ENCODE measurements around the gene TRAPPC12. TPM values are rescaled to one million over a fixed set of nuclear protein-coding genes. Genes with fewer than 3 reads are reported as not detected.

Gene TRAPPC12
- total RNA-seq, 4 donors from 2014 or later: 36.6 to 57.4 (median 53.1) TPM

GRCh38 chr2:3429066-3429610, 49.6 kb downstream of the TRAPPC12 start:
- intact Hi-C loops (cut with DNase I; ENCODE audit: low total_unique reads): no loop called here
- H3K9me3 ChIP-seq: no peaks in the 10 kb centered on the region
- no peaks in the 10 kb centered on the region for H3K4me1 ChIP-seq
- H3K36me3 ChIP-seq: peaks cover 0 to 29% of the 10 kb centered on the region in 2 donors
- no peak overlapping the region for H3K27ac ChIP-seq
- H3K4me3 ChIP-seq: no peak overlapping the region
- no peak for DNase-seq
- in situ Hi-C loops (cut with MboI; ENCODE audit: low sequenced_read_pairs in 4 of 4): no loop called here
- TF ChIP-seq POLR2A (IDR thresholded peaks at IDR 0.05): no peak
- TF ChIP-seq, protein P1, sequence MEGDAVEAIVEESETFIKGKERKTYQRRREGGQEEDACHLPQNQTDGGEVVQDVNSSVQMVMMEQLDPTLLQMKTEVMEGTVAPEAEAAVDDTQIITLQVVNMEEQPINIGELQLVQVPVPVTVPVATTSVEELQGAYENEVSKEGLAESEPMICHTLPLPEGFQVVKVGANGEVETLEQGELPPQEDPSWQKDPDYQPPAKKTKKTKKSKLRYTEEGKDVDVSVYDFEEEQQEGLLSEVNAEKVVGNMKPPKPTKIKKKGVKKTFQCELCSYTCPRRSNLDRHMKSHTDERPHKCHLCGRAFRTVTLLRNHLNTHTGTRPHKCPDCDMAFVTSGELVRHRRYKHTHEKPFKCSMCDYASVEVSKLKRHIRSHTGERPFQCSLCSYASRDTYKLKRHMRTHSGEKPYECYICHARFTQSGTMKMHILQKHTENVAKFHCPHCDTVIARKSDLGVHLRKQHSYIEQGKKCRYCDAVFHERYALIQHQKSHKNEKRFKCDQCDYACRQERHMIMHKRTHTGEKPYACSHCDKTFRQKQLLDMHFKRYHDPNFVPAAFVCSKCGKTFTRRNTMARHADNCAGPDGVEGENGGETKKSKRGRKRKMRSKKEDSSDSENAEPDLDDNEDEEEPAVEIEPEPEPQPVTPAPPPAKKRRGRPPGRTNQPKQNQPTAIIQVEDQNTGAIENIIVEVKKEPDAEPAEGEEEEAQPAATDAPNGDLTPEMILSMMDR (IDR thresholded peaks at IDR 0.05 in 4 of 5, conservative IDR thresholded peaks at IDR 0.05 in 1 of 5): no peak
- ATAC-seq: no peak
- no peaks in the 10 kb centered on the region for H3K27me3 ChIP-seq

DNA sequence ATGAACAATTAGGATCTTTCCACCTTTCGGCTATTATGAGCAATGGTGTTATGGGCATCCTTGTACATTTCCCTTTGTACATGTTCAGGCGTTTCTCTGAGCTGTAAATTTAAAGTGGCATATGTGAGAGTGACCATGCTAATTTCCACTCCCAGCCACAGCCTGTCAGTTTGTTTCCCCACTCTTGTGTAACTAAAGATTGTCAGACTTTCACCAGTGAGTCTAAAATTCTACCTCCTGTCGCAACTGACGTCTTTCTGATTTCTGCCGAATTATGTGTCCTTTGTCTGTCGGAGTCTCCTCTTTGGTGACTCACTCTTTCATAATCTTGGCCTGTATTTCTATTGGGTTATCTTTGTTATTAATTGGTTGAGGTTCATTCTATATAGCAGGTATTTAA, 50.7 kb downstream of the TRAPPC12 start:
- H3K4me1 ChIP-seq: no peaks in the 10 kb centered on the region
- no peaks in the 10 kb centered on the region for H3K9me3 ChIP-seq
- H3K27me3 ChIP-seq: no peaks in the 10 kb centered on the region
- in situ Hi-C loops (cut with MboI; ENCODE audit: low sequenced_read_pairs in 4 of 4) (no loop called here), intact Hi-C loops (cut with DNase I; ENCODE audit: low total_unique reads) (no loop called here)
- DNase-seq: no peak
- H3K36me3 ChIP-seq: peaks cover 0 to 21% of the 10 kb centered on the region in 2 donors
- TF ChIP-seq POLR2A (IDR thresholded peaks at IDR 0.05): no peak
- no peak for ATAC-seq
- H3K4me3 ChIP-seq: no peak overlapping the region
- H3K27ac ChIP-seq: no peak overlapping the region

DNA sequence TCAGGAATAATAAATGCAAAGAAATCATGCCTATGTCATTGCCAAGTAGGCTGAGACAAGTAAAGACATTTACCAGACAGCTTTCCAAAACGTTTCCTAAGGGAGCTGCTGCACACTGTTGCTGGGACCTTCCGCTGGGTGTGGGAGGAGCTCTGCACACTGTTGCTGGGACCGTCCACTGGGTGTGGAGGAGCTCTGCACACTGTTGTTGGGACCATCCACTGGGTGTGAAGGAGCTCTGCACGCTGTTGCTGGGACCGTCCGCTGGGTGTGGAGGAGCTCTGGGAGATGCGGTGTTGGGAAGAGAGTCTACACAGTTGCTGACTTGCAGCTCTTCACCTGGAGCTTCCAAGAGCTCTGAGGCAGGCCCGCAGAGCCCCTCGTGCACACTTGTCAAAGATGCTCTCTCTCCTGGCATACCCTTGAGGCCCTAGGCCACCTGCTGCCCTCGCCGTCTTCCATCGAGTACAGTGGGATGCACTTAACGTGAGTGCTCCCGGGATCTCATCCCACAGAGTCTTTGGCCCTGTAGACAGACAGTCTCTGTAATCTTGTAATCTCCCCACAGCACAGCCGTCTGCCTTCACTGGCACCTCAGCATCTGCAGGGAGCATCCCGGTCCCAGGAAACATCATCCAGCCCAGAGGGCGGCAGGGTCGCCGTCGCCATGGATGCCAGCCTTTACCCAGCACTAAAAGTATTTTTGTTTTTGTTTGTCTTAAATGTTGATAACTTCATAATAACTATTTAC, 51.4 kb downstream of the TRAPPC12 start:
- H3K27me3 ChIP-seq: no peaks in the 10 kb centered on the region
- H3K9me3 ChIP-seq: no peaks in the 10 kb centered on the region
- TF ChIP-seq, protein P1 (IDR thresholded peaks at IDR 0.05 in 4 of 5, conservative IDR thresholded peaks at IDR 0.05 in 1 of 5): no peak
- no peak for TF ChIP-seq POLR2A (IDR thresholded peaks at IDR 0.05)
- in situ Hi-C loops (cut with MboI; ENCODE audit: low sequenced_read_pairs in 4 of 4) (no loop called here), intact Hi-C loops (cut with DNase I; ENCODE audit: low total_unique reads) (no loop called here)
- no peak for DNase-seq
- peaks cover 0 to 17% of the 10 kb centered on the region in 2 donors for H3K36me3 ChIP-seq
- H3K4me3 ChIP-seq: no peak overlapping the region
- H3K4me1 ChIP-seq: no peaks in the 10 kb centered on the region
- H3K27ac ChIP-seq: no peak overlapping the region
- ATAC-seq: no peak

- Histone ChIP-seq H3K27me3 (no peaks in the 10 kb centered on the region), H3K36me3 (peaks cover 0 to 17% of the 10 kb centered on the region in 2 donors), H3K4me3 (no peak overlapping the region), H3K27ac (no peak overlapping the region), H3K4me1 (no peaks in the 10 kb centered on the region), H3K9me3 (no peaks in the 10 kb centered on the region)
- no peak for DNase-seq
- TF ChIP-seq, protein P1 (IDR thresholded peaks at IDR 0.05 in 4 of 5, conservative IDR thresholded peaks at IDR 0.05 in 1 of 5): no peak
- no peak for TF ChIP-seq POLR2A (IDR thresholded peaks at IDR 0.05)
- in situ Hi-C loops (cut with MboI; ENCODE audit: low sequenced_read_pairs in 4 of 4): no loop called here
- intact Hi-C loops (cut with DNase I; ENCODE audit: low total_unique reads): no loop called here
- ATAC-seq: no peak
Measured at GRCh38 chr2:3432067-3432466, 52.6 kb downstream of the TRAPPC12 start.

DNA sequence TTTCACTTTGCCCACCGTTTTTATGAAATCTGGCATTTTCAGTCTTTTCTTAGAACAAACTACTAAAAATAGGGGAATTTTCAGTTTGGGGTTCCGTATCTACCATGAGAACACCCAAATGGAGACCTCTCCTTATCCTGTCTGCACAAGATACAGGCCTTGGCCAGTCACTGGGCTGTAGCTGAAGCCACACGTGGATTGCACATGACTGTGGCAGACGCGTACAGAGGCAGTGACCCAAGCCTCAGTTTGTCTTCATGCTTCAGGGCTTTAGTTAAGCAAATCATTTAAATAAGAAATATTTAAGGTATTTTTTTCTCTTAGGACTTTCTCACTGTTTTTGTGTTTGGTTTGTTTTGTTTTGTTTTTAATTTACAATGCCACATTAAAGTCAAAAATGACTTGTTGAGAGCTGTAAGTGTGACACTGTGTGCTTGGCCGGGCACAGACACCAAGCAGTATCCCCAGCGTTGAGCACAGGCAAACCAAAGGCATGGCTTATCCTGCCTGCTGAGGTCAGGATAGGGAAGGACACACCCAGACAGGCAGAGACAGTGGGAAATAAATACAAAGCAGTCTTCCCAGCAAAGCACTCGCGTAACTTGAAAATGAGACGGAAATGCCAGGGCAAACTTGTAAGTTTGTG, 53.3 kb downstream of the TRAPPC12 start:
- Histone ChIP-seq H3K27ac (no peak overlapping the region), H3K27me3 (no peaks in the 10 kb centered on the region), H3K9me3 (no peaks in the 10 kb centered on the region), H3K4me3 (no peak overlapping the region), H3K4me1 (no peaks in the 10 kb centered on the region), H3K36me3 (peaks cover 0 to 17% of the 10 kb centered on the region in 2 donors)
- intact Hi-C loops (cut with DNase I; ENCODE audit: low total_unique reads): no loop called here
- no peak for ATAC-seq
- in situ Hi-C loops (cut with MboI; ENCODE audit: low sequenced_read_pairs in 4 of 4): no loop called here
- TF ChIP-seq, protein P1 (IDR thresholded peaks at IDR 0.05 in 4 of 5, conservative IDR thresholded peaks at IDR 0.05 in 1 of 5): no peak
- no peak for TF ChIP-seq POLR2A (IDR thresholded peaks at IDR 0.05)
- DNase-seq: no peak
